Mucosa of rectum (tissue), 2 donors: Measurements from ENCODE around the gene SNAI3.

Experiments used
- H3K27ac ChIP-seq, 2 donors: one replicate each; pipeline ENCODE4 v1.7.0; 2013; ENCODE audit warnings: inconsistent platforms in 2 of 2, low read depth in 2 of 2, low read length in 2 of 2
- H3K27me3 ChIP-seq, 2 donors: one replicate each; pipeline ENCODE4 v1.7.0; 2013; ENCODE audit warnings: low read length in 2 of 2; ENCODE audit not compliant: control insufficient read depth in 2 of 2, insufficient read depth in 2 of 2
- H3K36me3 ChIP-seq, 2 donors: one replicate each; pipeline ENCODE4 v1.7.0; 2013; ENCODE audit warnings: low read length in 2 of 2; ENCODE audit not compliant: control insufficient read depth in 2 of 2, insufficient read depth in 2 of 2
- H3K4me1 ChIP-seq, 2 donors: one replicate each; pipeline ENCODE4 v1.7.0; 2013; ENCODE audit warnings: low read length in 2 of 2, mild to moderate bottlenecking in 1 of 2; ENCODE audit not compliant: control insufficient read depth in 2 of 2, insufficient read depth in 2 of 2
- H3K4me3 ChIP-seq, 2 donors: one replicate each; pipeline ENCODE4 v1.7.0; 2013; ENCODE audit warnings: low read length in 2 of 2
- H3K9ac ChIP-seq, 2 donors: one replicate each; pipeline ENCODE4 v1.7.0; 2013; ENCODE audit warnings: low read length in 2 of 2, low read depth in 1 of 2, mild to moderate bottlenecking in 1 of 2
- H3K9me3 ChIP-seq, 2 donors: one replicate each; pipeline ENCODE4 v1.7.0; 2013; ENCODE audit warnings: low read length in 2 of 2; ENCODE audit not compliant: control insufficient read depth in 2 of 2
- donor health status: healthy.
- donor health status: Normal muscosa, but diverticular disease.

SNAI3 gene

DNA sequence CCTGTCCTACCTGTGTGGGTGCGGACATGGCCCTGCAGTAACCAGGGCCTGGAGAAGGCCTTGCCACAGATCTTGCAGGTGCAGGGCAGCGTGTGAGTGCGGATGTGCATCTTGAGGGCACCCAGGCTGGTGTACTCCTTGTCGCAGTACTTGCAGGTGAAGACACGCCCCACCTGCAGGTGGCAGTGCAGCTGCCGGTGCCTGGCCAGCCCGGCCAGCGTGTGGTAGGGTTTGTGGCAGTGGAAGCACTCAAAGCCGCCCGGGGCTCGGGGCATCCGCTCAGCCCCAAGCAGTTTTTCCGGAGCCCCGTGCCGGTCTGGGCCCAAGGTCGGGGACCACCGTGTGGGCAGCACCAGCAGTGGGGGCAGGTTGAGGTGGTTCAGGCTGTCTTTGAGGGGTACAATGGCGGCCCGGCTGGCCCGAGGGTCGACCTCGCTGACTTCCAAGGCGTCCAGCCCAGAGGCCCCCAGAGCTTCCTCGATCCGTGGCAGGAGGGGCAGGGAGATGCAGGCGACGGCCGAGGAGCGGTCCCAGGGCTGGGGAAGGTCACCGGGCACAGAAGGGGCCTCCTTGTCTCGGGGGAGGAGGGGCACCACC lies 5.1 kb downstream of the SNAI3 start:
- peak overlapping the region in 1 of 2 donors; percentile 41 for H3K9ac ChIP-seq
- peaks cover 0 to 21% of the 10 kb centered on the region in 2 donors for H3K27me3 ChIP-seq
- H3K27ac ChIP-seq: peak overlapping the region; percentile 60 to 84

DNA sequence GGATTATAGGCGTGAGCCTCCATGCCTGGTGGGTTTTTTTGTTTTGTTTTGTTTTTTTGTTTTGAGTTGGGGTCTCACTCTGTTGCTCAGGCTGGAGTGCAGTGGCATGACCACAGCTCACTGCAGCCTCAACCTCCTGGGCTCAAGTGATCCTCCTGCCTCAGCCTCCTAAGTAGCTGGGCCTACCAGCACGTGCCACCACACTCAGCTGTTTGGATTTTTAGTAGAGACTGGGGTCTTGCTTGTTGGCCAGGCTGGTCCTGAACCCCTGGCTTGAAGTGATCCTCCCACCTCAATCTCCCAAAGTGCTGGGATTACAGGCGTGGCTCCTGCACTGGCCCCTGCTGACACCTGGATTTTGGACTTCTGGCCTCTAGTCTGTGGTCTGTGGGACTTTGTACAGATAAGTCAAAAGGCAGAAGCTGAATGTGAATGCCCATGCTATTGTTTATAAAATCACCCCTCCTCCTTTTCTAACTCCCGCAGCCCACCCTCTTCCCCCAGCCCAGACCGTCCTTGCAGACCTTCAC lies 5.7 kb downstream of the SNAI3 start:
- no peak overlapping the region for H3K9ac ChIP-seq
- H3K4me3 ChIP-seq: no peak overlapping the region
- no peak overlapping the region for H3K27ac ChIP-seq
- H3K36me3 ChIP-seq: no peaks in the 10 kb centered on the region
- H3K27me3 ChIP-seq: peaks cover 0 to 21% of the 10 kb centered on the region in 2 donors
- H3K9me3 ChIP-seq: no peaks in the 10 kb centered on the region
- peaks cover 5 to 8% of the 10 kb centered on the region in 2 donors for H3K4me1 ChIP-seq

More for the DNA sequence above, 5.1 kb downstream of the SNAI3 start:
- H3K4me3 ChIP-seq: peak overlapping the region in 1 of 2 donors; percentile 7
- H3K36me3 ChIP-seq: no peaks in the 10 kb centered on the region
- peaks cover 5 to 10% of the 10 kb centered on the region in 2 donors for H3K4me1 ChIP-seq
- H3K9me3 ChIP-seq: no peaks in the 10 kb centered on the region

DNA sequence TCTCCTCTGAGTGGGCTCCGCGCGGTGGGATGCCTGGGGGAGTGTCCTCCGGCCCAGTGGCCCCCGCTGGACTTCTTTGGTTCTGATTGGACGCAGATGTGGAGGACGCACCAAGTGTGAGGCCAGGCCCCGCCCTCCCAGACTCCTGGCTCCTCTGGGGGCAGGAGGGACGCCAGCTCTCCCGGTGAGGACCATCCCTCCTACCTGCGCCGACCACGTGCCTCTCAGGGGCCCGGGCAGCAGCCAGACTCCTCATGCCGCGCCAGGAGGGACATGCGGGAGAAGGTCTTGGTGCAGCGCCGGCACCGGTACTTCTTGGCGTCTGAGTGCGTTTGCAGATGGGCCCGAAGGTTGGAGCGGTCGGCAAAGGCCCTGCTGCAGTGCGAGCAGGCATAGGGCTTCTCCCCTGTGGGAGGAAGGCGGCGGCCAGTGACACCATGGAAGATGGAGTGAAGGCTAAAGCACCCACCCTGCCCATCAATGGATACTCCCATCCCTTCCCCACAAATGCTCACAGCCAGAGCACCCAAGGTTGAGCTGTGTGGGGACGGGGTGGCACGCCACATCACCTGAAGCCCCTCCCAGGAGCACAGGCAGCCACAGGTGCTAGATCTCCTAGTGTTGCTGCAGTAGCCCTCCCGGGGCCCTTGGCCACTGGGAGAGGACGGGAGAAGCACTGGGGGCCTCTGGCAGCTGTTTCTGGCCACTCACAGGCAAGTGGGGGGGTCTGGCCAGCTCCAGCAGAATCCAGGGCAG lies 7.9 kb downstream of the SNAI3 start:
- H3K36me3 ChIP-seq: no peaks in the 10 kb centered on the region
- no peak overlapping the region for H3K4me3 ChIP-seq
- peaks cover 2 to 7% of the 10 kb centered on the region in 2 donors for H3K4me1 ChIP-seq
- H3K9ac ChIP-seq: no peak overlapping the region
- no peak overlapping the region for H3K27ac ChIP-seq
- H3K27me3 ChIP-seq: peaks cover 0 to 10% of the 10 kb centered on the region in 2 donors
- H3K9me3 ChIP-seq: no peaks in the 10 kb centered on the region

DNA sequence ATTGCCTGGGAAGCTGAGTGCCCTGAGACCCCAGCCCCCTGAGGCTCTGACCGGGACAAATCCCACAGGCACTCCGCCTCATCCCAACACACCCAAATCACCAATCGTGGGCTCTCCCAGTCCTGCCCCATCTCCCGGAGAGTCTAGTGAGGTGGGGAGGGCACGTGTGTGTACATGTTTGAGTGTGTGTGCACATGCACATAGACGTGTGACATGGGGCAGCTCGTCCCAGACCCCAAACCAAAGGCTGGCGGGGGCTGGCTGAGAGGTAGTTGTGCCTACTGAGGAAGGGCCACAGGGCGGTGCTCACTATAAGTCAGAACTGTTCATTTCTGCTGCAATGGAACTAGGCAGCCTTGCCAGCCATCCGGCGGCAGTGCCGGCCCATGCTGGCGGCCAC lies 8.6 kb downstream of the SNAI3 start:
- H3K4me3 ChIP-seq: no peak overlapping the region
- no peaks in the 10 kb centered on the region for H3K36me3 ChIP-seq
- peaks cover 2 to 7% of the 10 kb centered on the region in 2 donors for H3K4me1 ChIP-seq
- no peak overlapping the region for H3K9ac ChIP-seq
- no peaks in the 10 kb centered on the region for H3K9me3 ChIP-seq
- peaks cover 0 to 10% of the 10 kb centered on the region in 2 donors for H3K27me3 ChIP-seq
- no peak overlapping the region for H3K27ac ChIP-seq

DNA sequence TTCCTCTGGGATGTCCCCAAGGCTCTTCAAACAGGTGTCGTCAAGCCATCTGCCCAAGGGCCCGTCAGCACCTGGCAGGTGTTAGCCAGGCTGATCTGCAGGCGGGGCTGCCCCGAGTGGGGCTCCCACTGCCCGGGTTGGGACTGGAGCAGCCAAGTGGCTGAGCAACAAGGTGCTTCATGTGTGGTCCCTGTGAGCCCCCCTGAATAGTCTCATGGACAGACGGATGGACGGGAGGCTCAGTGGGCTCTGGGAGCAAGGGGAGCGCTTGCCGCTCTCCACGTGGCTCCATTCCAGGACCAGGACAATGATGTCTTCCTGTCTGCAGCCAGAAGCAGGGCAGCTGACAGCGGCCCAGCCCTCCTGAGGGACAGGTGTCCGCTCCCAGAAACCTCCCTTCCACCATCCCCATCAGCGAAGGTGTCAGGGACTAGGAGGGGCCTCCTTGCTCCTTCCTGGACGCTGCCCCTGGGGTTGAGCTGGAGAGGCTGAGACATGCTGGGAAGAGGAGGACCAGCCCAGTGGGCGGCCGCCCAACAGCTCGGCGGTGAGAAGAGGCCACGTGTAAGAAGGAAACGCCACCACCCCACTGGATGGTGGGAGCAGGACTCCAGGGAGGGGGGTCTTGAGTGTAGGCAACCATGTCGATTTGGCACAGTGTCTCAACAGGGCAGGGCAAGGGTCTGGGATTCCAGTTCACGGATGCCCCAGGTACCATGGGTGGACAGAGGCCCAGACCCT lies 9.6 kb downstream of the SNAI3 start:
- no peak overlapping the region for H3K9ac ChIP-seq
- no peaks in the 10 kb centered on the region for H3K9me3 ChIP-seq
- H3K27me3 ChIP-seq: peaks cover 0 to 10% of the 10 kb centered on the region in 2 donors
- H3K27ac ChIP-seq: no peak overlapping the region
- peaks cover 2 to 4% of the 10 kb centered on the region in 2 donors for H3K4me1 ChIP-seq
- no peak overlapping the region for H3K4me3 ChIP-seq
- H3K36me3 ChIP-seq: no peaks in the 10 kb centered on the region

DNA sequence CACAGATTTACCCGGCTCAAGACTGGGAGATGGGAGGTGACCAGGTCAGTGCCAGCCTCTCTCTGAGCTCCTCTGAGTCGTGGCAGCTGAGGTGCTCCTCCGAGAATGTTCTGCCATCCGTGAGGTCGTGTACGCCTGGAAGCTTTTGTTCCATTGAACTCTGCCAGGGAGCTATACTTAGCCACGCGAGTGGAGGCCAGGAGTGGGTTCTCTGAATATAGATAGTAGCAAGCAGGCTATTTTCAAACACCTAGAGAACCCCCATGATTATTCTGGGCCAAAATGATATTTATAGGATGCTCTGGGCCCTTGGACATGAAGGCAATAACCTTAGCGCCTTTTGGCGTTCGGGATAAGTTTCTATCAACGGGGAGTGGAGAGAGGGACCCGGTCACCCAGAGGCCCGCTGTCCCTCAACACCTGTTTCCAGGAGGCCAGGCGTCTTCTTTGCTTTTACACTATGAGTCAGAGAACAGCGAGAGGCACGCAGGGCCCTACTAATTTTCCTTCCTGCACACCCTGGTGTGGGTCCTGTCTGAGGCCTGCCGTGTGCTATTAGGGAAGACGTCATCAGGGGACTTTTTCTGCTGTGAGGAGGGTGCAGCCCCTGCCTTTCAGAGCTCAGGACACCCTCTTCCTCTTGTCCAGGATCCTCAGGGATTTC lies 12.5 kb downstream of the SNAI3 start:
- H3K27ac ChIP-seq: no peak overlapping the region

DNA sequence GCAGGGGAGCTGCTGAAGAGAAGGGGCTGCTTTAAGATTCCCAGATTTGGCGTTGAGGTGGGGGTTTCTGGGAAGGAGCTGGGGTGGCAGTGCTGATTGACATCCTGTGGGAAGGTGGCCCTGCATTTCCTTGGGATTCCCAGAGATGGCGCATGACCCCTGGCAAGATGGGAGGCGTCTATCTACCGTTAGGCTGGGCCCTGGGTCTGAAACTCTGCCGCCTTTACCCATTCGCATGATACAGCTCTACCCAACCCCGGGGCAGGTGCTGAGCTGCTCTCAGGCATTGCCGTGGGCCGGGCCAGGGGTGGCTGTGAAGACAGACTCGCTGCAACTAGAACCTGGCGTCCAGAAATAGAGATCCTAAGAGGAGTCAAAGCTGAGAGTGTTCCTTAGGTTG lies 13.5 kb downstream of the SNAI3 start:
- no peaks in the 10 kb centered on the region for H3K27me3 ChIP-seq
- no peaks in the 10 kb centered on the region for H3K4me1 ChIP-seq
- no peaks in the 10 kb centered on the region for H3K36me3 ChIP-seq
- H3K9ac ChIP-seq: no peak overlapping the region
- no peak overlapping the region for H3K27ac ChIP-seq
- H3K9me3 ChIP-seq: no peaks in the 10 kb centered on the region
- no peak overlapping the region for H3K4me3 ChIP-seq

More for the DNA sequence above, 12.5 kb downstream of the SNAI3 start:
- Histone ChIP-seq H3K4me3 (no peak overlapping the region), H3K9ac (no peak overlapping the region), H3K9me3 (no peaks in the 10 kb centered on the region), H3K36me3 (no peaks in the 10 kb centered on the region), H3K27me3 (peaks cover 0 to 6% of the 10 kb centered on the region in 2 donors), H3K4me1 (no peaks in the 10 kb centered on the region)

DNA sequence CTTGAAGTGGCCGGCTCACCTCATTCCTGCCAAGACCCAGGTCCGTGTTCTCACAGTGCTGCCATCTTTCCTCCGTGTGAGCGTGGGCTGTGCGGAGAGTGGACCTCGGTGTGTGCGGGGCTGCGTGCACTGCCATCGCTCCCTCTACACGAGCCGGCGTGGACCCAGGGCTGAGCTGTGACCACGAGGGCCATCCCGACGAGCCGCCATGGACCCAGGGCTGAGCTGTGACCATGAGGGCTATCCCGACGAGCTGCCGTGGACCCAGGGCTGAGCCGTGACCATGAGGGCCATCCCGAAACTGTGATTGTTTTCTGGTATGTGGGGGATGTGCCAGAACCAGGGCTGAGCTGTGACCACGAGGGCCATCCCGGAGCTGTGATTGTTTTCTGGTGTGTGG lies 14.5 kb downstream of the SNAI3 start:
- Histone ChIP-seq H3K9me3 (no peaks in the 10 kb centered on the region), H3K27me3 (no peaks in the 10 kb centered on the region), H3K4me3 (no peak overlapping the region), H3K9ac (no peak overlapping the region), H3K4me1 (no peaks in the 10 kb centered on the region), H3K36me3 (no peaks in the 10 kb centered on the region), H3K27ac (no peak overlapping the region)

DNA sequence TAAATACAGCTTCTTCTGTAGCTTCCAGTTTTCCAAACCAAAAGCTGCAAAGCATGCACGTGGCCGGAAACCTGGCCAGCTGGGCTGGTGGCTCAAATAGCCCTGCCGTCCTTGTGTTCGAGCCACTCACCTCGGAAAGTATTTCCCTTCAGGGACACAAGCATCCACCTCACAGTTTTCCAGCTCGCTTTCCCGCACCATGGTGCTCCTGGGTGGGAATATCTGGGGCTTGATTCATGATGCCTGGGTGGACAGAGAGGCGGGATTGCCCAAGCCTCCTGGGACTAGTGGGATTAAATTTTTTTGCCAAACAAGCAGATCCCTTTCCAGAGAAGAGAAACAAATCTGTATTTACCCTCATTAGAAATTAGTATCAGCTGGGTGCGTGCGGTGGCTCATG lies 16.3 kb downstream of the SNAI3 start:
- H3K9me3 ChIP-seq: no peaks in the 10 kb centered on the region
- H3K27ac ChIP-seq: no peak overlapping the region
- H3K27me3 ChIP-seq: no peaks in the 10 kb centered on the region
- no peaks in the 10 kb centered on the region for H3K36me3 ChIP-seq
- H3K9ac ChIP-seq: no peak overlapping the region
- H3K4me1 ChIP-seq: no peaks in the 10 kb centered on the region
- H3K4me3 ChIP-seq: no peak overlapping the region
